OCI-LY7 (cell line): ENCODE data around the gene FAM89B.

Experiments
- CTCF ChIP-seq: fragments of 200-600 bp; sonication (generic); conservative IDR thresholded peaks from 2 replicates; pipeline ENCODE4 v1.5.1; 2014; ENCODE audit warnings: mild to moderate bottlenecking, antibody characterized with exemption, low read length, moderate library complexity, mixed read lengths
- EZH2phosphoT487 ChIP-seq: fragments of 200-600 bp; sonication (generic); IDR thresholded peaks from 2 replicates; pipeline ENCODE4 v1.6.1; 2018; ENCODE audit warnings: low read depth, borderline replicate concordance, mild to moderate bottlenecking, mixed run types, antibody characterized with exemption, low read length, moderate library complexity, mixed read lengths

DNA sequence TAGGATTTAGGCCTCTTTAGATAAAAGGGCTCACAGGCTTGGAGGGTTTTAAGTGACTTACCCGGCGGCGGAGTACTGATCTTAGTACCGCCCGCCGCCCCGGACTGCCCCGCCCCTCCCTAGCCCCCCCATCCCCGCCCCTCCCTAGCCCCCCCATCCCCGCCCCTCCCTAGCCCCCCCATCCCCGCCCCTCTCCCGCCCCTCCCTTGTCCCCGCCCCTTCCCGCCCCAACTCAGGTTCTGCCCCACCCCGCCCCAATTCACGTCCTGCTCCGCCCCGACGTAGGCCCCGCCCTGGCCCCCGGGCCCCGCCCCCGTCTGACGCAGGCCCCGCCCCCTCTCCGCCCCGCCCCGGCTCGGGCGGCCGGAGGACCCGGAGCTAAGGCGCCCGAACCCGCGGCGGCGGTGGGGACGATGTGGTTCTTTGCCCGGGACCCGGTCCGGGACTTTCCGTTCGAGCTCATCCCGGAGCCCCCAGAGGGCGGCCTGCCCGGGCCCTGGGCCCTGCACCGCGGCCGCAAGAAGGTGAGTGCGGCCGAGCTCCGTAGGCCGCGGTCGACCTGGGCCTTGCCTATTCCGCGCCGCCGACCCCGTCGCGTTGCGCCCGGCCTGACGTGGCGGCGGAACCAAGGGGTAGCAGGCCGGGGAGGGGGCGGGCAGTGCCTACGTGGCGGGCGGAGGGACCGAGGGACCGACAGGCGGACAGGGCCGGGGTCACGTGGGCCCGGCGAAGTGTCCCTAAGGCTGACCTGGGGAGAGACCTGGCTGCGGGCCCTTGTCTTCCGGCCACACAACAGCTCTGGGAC lies 47.4 kb upstream of the FAM89B start, which contains the start of gene SCYL1:
- no peak for TF ChIP-seq CTCF
- TF ChIP-seq EZH2phosphoT487 = no peak
